Midbrain (tissue), 1 donor: Measurements from ENCODE around the gene ANKRD33.

ENCODE experiments used
- DNase-seq: peaks from one replicate; lab custom pipeline; 2025; lab: John Stamatoyannopoulos, UW

The ANKRD33 gene

GRCh38 chr12:51901881-51902280, 14.0 kb downstream of the ANKRD33 start:
- no peak for DNase-seq

DNA sequence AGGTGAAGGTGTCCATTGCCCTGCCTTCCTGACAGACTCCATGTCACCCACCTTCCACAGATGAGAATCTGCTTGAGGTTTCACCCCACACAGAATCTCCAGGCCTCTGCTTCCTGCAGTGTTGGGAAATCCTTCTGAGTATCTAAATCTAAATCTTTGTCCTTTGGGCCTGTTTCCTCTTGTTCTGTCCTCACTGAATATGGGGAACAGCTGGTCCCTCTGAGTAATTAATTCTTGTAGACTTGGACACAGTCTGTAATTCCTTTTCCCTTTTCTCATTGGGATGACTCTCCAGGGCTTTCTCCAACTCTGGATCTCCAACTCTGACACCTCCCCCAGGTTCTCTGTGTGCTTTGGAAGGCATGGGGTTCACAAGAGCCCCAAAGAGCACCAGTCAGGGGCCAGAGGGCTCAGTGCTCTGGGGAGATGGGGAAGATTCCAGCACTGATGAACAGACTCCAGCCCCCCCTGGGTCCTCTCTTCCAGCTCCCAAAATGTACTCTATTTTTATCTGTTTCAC, 17.1 kb downstream of the ANKRD33 start:
- DNase-seq, result no peak

GRCh38 chr12:51905471-51906429, 17.8 kb downstream of the ANKRD33 start:
- DNase-seq, result no peak

- DNase-seq, result no peak
These were observed 18.7 kb downstream of the ANKRD33 start for GRCh38 chr12:51906430-51907082.

DNA sequence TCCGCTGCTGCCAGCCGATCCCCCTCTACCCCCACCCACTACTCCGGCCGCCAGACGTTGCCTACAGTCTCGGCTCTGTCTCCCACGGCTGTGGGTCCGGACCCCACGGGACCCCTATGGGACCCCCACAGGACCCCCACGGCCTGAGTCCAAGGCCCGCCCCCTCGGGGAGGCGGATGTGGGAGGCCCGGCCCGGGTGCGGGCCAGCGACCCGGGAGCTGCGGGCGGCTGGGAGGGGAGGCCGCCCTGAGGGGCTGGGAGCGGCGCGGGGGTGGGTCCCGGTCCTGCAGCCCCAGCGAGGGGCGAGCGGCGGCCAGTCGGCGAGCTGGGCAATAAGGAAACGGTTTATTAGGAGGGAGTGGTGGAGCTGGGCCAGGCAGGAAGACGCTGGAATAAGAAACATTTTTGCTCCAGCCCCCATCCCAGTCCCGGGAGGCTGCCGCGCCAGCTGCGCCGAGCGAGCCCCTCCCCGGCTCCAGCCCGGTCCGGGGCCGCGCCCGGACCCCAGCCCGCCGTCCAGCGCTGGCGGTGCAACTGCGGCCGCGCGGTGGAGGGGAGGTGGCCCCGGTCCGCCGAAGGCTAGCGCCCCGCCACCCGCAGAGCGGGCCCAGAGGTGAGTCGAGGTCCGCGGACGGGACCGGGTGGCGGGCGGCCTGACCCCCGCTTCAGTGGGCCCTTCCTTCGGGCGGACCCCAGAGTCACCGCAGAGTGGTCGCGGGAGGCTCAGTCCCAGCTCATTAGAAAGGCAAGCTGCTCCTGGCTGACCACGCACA, 19.4 kb downstream of the ANKRD33 start, which contains the start of gene ACVRL1:
Gene ACVRL1, plus strand, starts transcription at position 422 of the 773 bp plus-strand sequence. CDS start 4,971 bp downstream, outside the sequence.
- no peak for DNase-seq

DNA sequence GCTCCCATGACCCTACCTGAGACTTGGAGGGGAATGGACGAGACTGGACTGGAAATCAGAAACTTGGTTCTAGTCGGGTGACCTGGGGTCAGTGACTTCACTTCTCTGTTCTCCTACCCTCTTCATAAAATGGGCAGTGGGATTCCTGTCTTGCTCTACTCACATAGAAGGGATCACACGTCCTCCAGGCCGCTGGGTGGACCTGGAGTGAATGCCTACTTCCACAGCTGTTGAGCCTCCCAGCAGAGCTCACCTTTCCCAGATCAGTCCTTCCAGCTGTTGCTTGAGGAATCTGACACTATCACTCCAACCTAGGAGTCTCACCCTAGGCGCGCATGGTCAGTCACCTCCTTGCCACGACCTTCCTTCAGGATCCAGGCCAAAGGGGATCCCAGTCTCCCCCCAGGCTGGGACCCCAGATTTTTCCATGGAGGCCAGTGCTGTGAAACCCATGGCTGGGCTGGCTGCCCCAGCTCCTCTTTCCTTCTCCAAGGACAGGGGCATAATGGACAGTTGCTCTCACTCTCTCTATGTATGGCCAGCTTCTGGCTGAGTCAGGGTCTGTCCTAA, 20.0 kb downstream of the ANKRD33 start:
- no peak for DNase-seq

DNA sequence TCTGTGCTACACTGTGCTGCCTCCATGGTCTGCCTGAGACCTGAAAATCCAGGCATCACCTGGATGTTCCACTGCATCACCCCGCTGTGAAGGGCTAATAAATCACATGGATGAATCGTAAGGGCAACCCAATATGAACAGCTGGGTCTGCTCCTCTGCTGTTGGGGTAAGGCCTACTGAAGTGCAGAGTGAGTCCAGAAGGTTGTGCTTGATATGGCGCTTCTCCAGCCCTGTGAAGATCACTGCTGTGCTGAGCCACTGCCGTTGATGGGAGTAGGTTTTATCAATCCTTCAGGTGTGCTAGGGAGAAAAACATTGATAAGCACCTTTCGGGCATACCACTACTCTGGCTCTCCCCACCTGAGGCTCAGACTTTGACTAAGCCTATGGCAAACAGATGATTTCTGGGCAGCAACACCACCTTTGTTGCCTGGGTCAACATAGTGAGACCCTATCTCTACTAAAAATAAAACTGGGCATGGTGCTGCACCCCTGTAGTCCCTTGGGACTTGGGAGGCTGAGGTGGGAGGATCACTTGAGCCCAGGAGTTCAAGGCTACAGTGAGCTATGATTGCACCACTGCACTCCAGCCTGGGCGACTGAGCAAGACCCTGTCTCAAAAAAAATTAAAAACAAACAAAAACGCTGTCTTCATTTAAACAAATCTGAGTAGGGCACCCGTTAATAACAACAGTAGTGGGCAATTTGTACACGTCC, 21.1 kb downstream of the ANKRD33 start:
- no peak for DNase-seq

- no peak for DNase-seq
These were observed 22.3 kb downstream of the ANKRD33 start for GRCh38 chr12:51910168-51910567.

DNA sequence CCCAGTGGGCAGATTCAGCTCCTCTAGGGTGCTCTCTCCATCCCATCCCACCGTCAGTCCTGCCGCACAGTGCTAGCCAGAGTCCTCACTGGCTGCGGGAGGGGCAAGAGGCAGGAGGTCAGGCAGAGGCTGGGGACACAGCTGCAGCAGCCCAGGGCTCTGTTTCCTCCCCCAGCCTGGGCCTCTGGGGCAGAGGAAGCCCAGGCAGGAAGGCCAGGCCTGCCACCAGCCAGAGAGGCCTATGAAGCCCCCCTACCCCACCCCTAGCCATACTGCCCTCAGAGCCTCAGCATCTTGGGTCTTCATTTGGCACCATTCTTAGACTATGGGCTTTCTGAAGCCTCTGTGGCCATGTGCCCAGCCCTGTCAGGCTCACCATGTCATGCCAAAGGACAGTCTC, 22.8 kb downstream of the ANKRD33 start:
- no peak for DNase-seq

- DNase-seq, result no peak
These were observed 23.4 kb downstream of the ANKRD33 start for GRCh38 chr12:51911307-51911706.

- DNase-seq, result no peak
These were observed 24.1 kb downstream of the ANKRD33 start for GRCh38 chr12:51911788-51912711.

- no peak for DNase-seq
These were observed 25.4 kb downstream of the ANKRD33 start for GRCh38 chr12:51913071-51914033.

GRCh38 chr12:51914034-51914923, 26.4 kb downstream of the ANKRD33 start:
- no peak for DNase-seq

DNA sequence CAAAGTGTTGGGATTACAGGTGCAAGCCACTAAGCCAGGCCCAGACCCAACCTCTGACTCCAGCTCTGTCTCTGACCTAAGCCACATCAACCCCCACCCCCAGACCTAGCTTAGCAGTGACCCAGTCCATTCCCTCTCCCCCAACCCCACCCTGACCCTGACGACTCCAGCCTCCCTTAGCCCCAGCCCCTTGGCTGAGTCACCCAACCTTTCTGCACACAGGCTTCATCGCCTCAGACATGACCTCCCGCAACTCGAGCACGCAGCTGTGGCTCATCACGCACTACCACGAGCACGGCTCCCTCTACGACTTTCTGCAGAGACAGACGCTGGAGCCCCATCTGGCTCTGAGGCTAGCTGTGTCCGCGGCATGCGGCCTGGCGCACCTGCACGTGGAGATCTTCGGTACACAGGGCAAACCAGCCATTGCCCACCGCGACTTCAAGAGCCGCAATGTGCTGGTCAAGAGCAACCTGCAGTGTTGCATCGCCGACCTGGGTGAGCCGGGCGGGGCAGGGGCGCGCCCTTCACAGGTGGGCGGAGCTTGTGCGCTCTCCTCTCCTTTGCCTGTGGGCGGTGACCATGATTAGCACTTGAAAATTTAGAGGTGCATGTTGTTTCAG, 27.2 kb downstream of the ANKRD33 start:
- DNase-seq, result no peak

GRCh38 chr12:51915951-51916350, 28.0 kb downstream of the ANKRD33 start:
- no peak for DNase-seq

DNA sequence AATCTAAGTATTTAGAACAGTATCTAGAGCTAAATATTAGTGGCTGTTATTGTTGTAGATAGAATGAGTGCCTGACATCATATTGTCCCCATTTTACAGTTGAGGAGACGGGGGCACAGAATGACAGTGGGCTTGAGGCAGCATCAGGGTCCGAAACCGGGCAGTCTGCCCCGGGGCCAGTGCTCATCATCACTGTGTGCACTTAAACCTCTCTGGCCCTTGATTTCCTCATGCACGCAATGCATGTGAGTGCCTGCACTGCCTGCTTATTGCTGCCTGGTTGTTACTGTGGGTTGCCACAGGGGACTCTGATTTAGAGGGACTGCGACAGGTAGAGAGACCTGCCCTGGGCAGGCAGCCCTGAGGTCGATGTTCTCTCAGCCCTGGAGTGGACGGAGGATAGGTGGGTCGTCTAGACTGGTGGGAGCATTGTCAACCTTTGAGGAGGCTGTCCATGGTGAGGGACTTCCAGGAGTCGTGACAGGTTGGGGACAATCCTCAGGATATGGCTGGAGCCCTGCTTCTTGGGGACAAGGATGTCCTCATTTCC, 29.2 kb downstream of the ANKRD33 start:
- DNase-seq, result no peak
